GM06990 (cell line): Measurements from ENCODE around the gene RBFOX1.

Experiments used
- DNase-seq: peaks from one replicate; pipeline ENCODE4 v3.0.0-alpha.2; 2011; ENCODE audit not compliant: insufficient read length; ENCODE audit errors: extremely low read depth
- H3K27me3 ChIP-seq: replicated peaks from 2 replicates; pipeline ENCODE4 v1.6.0; 2011; ENCODE audit warnings: low read length; ENCODE audit not compliant: control insufficient read depth, insufficient read depth
- H3K36me3 ChIP-seq: 2 replicates; pipeline ENCODE4 v1.5.1; 2011; ENCODE audit warnings: low read length; ENCODE audit not compliant: control insufficient read depth, insufficient read depth
- H3K4me3 ChIP-seq: replicated peaks from 2 replicates; pipeline ENCODE4 v1.5.1; 2011; ENCODE audit warnings: low read depth, mild to moderate bottlenecking, control low read depth, low read length
- CTCF ChIP-seq: IDR thresholded peaks from 2 replicates; pipeline ENCODE4 v1.5.1; 2011; ENCODE audit warnings: low read length, control low read depth, mild to moderate bottlenecking, inconsistent platforms; ENCODE audit not compliant: insufficient read depth, poor library complexity, severe bottlenecking

RBFOX1 gene

DNA sequence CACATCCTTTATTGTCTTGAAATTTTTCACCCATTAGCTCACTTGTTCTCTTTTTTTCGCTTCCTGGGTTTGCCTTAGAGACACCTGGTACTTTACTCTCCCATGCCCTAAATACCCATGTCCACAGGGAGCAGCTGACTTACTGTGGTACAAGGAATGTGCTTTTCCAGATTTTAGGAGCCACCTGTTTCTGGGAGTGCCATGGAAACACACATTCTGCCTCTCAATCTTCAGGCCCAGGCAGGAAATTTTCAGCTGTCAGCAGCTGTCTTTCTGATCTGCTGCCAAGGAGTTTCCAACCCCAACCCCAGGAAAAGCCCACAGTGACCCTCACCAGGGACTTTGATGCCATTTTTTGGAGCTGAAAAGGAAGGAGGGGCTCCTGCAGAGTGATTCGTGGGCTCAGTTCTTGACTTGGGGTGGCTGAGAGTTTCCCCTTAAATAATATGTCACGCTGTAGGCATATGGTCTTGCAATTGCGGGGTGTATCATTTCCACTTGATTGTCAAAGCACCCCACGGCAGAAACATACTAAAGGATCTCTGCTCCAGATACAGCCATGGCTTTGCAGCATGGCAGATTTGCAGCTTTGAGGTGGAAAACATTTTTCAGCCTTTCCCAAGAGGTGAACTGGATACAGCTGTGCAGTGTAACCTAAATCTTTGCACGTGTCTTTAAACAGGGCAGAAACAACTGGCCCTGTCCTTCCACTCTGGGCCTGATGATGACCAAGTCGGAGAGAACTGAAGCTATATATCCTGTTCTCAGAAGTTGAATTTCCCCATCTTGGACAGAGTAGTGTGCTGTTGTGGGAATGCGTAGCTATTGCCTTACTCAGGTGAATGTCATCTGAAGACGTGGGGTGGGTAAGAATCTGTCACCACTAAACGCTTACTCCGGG lies 19.2 kb downstream of the RBFOX1 start:
- no peak for TF ChIP-seq CTCF
- Histone ChIP-seq H3K36me3 (no peaks in the 10 kb centered on the region), H3K27me3 (no peaks in the 10 kb centered on the region), H3K4me3 (no peak overlapping the region)
- no peak for DNase-seq

- no peak for DNase-seq
- TF ChIP-seq CTCF, result no peak
- H3K27me3 ChIP-seq, result no peaks in the 10 kb centered on the region
- H3K36me3 ChIP-seq, result no peaks in the 10 kb centered on the region
- no peak overlapping the region for H3K4me3 ChIP-seq
Measured at GRCh38 chr16:7355758-7356157, 23.1 kb downstream of the RBFOX1 start.

DNA sequence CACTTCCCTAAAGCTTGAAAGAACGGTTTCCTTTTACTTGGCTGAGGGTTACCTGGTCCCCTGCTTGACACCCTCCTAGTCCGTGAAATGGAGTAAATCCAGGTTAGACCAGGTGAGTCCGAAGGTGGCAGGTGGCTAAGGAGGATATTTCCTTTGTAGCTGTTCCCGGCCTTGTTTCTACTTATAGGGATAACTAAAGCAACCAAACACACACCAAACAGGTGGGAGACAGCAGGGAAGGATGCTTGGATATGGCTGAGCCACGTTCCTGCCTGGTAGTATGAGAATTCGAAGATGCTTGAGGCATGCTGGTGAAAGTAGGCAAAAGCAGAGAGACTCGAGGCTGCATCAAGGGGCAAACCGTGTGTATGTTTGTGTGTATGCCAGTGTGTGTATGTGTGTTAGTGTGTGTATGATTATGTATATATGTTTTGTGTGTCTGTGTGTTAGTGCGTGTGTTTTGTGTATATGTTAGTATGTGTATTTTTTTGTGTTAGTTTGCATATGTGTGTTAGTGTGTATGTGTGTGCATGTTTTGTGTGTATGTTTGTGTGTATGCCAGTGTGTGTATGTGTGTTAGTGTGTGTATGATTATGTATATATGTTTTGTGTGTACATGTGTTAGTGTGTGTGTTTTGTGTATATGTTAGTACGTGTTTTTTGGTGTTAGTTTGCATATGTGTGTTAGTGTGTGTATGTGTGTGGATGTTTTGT lies 28.9 kb downstream of the RBFOX1 start:
- Histone ChIP-seq H3K27me3 (no peaks in the 10 kb centered on the region), H3K4me3 (no peak overlapping the region), H3K36me3 (no peaks in the 10 kb centered on the region)
- TF ChIP-seq CTCF, result no peak
- DNase-seq, result no peak

DNA sequence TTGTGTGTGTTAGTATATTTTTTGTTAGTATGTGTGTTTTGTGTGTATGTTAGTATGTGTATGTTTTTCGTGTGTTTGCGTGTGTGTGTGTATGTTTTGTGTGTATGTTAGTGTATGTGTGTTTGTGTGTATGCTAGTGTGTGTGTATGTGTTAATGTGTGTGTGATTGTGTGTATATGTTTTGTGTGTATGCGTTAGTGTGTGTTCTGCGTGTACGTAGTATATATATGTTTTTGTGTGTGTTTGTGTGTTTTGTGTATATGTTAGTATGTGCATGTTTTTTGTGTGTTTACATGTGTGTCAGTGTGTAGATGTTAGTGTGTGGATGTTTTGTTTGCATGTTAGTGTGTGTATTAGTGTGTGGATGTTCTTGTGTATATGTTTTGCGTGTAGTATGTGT lies 29.6 kb downstream of the RBFOX1 start:
- no peaks in the 10 kb centered on the region for H3K36me3 ChIP-seq
- TF ChIP-seq CTCF, result no peak
- no peaks in the 10 kb centered on the region for H3K27me3 ChIP-seq
- no peak overlapping the region for H3K4me3 ChIP-seq
- no peak for DNase-seq

GRCh38 chr16:7363422-7364417 lies 31.1 kb downstream of the RBFOX1 start:
- Histone ChIP-seq H3K27me3 (no peaks in the 10 kb centered on the region), H3K4me3 (no peak overlapping the region), H3K36me3 (no peaks in the 10 kb centered on the region)
- no peak for DNase-seq
- no peak for TF ChIP-seq CTCF
